PC-9 (cell line): Measurements from ENCODE around the gene OR2A1.
"Not testable (repeated sequence)": the region's sequence is repeated elsewhere in the genome, so short reads cannot be mapped to it uniquely, and the experiment has no call there.

ENCODE experiments used
- CTCF ChIP-seq: fragments of 200-600 bp; sonication (generic); conservative IDR thresholded peaks from 2 replicates; pipeline ENCODE4 v1.6.1; 2017; ENCODE audit warnings: mixed run types, antibody characterized with exemption, mild to moderate bottlenecking, moderate library complexity
- EZH2 ChIP-seq: fragments of 200-600 bp; sonication (generic); IDR thresholded peaks from 2 replicates; pipeline ENCODE4 v1.8.0; 2017; ENCODE audit warnings: antibody characterized with exemption, low read depth

GRCh38 chr7:144323359-144323758, 11.1 kb downstream of the OR2A1 start:
- TF ChIP-seq CTCF, EZH2: not testable (repeated sequence)
